DMS53 (cell line): ENCODE data around the gene MIDN.

Experiments used
- DNase-seq: peaks from one replicate; lab custom pipeline; 2025; lab: John Stamatoyannopoulos, UW

Gene MIDN

DNA sequence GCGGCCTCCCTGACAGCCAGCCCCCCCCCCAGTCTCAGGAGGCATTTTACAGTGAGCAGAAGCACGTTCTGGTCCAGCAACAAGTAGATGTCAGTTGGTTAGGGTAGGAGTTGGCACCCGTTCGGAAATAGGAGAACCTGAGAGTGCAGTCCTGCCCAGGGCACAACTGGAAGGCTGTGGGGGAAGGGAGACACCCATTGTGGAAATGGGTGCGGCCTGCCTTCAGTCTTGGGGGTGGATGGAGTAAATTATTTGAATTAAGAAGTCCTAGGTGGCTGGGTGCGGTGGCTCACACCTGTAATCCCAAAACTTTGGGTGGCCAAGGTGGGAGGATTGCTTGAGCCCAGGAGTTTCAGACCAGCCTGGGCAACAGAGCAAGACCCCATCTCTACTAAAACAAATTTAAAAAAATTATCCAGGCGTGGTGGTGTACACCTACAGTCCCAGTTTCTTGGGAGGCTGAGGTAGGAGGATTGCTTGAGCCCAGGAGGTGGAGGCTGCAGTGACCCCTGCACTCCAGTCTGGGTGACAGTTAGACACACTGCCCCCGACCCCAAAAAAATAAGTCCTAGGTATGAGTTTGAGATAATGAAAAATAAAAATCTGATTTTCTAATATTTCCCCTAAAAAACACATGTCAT is 21.9 kb downstream of the MIDN start:
- peak; percentile 71 for DNase-seq

DNA sequence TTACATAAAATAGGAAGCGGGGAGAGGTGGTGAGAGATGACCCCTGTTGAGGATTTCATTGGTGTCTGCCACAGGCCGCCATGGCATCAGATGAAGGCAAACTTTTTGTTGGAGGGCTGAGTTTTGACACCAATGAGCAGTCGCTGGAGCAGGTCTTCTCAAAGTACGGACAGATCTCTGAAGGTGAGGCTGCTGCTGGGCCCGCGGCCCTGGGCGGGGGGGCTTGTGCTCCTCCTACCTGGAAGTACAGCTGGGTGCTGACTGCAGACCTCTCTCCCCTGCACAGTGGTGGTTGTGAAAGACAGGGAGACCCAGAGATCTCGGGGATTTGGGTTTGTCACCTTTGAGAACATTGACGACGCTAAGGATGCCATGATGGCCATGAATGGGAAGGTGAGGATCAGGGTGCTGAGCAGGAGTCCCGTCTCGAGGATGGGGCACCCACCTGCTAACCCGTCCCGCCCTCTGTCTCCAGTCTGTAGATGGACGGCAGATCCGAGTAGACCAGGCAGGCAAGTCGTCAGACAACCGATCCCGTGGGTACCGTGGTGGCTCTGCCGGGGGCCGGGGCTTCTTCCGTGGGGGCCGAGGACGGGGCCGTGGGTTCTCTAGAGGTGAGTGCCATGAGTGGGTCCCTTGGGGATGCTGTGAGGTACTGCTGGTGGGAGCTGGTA is 22.6 kb downstream of the MIDN start:
- DNase-seq: no peak

GRCh38 chr19:1271528-1272422 is 23.4 kb downstream of the MIDN start:
- DNase-seq: no peak

- DNase-seq: no peak
Observed at GRCh38 chr19:1272423-1273262, 24.3 kb downstream of the MIDN start.

GRCh38 chr19:1273263-1274041 is 25.1 kb downstream of the MIDN start:
- DNase-seq: no peak

DNA sequence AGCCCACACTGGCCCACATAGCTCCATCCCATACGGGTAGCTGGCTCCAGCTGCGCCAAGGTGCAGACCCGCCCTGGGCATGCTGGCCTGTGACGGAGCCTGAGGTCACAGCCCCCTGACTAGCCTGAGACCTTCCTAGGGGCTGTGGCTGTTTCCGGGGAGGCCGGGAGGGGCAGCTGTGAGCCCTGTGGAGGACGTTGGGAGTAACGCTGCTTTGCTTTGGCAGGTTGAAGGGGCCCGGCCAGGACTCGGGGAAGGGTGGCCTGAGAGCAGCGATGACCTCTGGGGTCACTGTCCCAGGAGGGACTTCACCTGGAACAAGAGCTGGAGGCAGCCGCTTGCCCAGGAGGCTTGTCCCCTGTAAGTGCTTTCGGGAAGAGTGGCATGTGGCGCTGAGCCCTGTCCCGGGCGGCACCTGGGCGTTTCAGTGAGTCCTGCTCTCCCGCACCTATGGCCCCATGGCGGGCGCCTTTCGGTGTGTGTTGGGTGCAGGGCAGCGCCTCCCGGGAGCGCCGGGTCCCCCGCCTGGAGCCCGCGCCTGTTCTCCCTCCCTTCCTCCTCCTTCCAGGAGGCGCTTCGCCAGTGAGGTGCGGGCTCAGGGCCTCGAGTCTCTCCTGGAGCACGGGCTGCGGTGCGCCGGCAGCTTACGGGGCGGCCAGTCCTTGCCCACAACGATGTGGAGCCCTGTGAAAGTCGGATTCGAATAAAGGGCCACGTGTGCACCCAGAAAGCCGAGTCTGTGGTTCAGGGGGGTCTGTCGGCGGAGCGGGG is 25.9 kb downstream of the MIDN start:
- peak; percentile 54 for DNase-seq

GRCh38 chr19:1274852-1275259 is 26.5 kb downstream of the MIDN start:
- DNase-seq: peak; percentile 71

DNA sequence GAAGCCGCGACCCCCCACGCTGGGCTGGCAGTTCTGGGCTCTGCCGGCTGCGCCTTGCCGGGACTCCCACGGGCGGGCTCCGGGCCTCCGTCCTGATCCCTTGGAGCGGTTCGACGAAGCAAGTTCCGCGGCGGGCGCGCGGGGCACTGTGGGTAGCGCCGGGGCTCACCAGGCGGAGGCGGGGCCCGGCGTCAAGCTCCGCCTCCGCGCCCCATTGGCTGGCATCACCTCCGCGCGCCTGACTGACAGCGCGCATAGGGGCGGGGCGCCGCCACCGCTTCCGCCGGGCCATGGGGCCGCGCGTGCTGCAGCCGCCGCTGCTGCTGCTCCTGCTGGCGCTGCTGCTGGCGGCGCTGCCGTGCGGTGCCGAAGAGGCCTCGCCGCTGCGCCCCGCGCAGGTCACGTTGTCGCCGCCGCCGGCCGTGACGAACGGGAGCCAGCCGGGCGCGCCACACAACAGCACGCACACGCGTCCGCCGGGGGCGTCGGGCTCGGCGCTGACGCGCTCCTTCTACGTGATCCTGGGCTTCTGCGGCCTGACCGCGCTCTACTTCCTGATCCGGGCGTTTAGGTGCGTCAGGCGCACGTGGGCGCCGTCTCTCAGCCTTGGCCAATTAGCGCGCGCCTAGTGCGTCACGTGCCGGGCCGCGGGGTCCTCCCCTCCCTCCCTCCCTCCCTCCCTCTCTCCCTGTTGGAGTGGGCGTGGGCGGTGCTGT is 27.0 kb downstream of the MIDN start, which contains the start of gene FAM174C:
Gene FAM174C, plus strand, starts transcription at position 271 of the 716 bp plus-strand sequence. Its CDS starts 20 bp downstream, at position 291.
- DNase-seq: peak; percentile 98

DNA sequence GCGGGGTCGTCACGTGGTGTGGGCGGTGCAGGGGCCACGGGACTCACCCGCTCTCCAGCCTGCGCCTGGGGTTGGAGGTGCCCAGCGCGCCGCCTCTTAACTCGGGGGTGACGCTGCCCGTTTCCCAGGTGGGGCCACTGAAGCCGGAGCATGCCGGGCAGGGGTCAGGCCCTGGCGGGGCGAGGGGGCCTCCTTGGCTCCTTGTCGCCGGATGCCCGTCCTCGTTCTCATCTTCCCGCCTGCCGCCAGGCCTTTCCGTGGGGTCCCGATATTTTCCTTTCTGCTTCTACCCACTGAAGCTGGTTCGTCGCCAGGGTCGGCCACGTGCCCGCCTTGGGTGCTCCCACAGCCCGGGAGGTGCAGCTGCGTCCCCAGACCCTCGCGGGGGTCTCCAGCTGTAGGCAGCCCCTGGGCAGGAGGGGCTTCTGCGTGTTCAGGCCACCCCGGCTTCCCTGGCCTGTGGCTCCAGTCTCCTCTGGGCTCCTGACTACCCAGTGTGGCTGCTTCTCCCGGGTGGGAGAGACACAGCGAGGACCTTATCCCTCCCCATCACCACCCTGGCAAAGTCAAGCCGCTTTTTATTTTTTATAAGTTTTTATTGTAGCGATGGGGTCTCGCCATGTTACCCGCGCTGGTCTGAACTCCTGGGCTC is 27.7 kb downstream of the MIDN start:
- no peak for DNase-seq

DNA sequence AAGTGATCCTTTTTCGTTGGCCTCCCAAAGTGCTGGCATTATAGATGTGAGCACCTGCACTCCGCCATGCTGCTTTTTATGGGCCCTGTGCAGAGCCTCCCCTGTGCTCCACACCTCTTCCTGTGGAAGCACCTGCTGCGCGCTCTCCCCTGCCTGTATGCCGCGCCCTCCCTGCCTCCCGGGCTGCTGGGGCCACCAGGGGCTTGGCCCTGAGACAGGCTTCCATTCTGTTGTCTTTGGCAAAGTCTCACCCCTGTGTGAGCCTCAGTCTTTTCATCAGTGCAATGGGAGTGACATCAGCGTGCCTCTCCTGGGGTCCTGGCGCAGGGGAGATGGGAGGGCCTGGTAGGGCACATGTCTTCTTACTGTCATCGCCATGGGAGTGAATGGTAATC is 28.2 kb downstream of the MIDN start:
- DNase-seq: peak; percentile 61

GRCh38 chr19:1277061-1277460 is 28.7 kb downstream of the MIDN start:
- DNase-seq: no peak

GRCh38 chr19:1278074-1278473 is 29.7 kb downstream of the MIDN start:
- no peak for DNase-seq

GRCh38 chr19:1278713-1279660 is 30.6 kb downstream of the MIDN start:
- DNase-seq: no peak

DNA sequence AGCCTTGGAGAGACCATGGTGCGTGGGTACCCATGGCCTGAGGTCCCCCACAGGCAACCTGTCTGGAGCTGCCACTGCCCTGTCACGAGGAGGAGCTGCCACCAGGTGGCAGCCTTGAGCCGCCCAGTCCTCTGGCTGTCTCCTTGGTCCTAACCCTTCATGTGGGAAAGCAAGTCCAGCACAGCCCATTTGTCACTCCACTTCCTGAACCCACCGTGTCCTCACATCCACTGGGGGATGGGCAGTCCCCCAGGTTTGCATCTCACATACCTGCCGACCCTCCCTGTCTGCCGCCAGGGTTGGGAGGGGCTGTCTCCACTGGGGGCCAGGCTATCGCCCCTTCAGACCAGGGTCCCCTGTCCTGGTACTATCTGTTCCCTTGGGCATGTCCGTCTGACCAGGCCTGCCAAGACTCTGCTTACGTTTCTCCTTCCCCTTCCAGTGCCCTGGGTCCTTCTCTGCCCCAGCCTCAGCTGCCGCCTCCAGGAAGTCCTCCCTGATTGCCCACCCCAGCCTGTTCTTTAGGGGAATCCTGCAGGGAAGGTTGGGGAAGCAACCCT is 31.5 kb downstream of the MIDN start:
- peak; percentile 82 for DNase-seq

- no peak for DNase-seq
Observed at GRCh38 chr19:1280636-1281568, 32.5 kb downstream of the MIDN start.

- no peak for DNase-seq
Observed at GRCh38 chr19:1281569-1282287, 33.3 kb downstream of the MIDN start.
